ENCODE results near the gene LTBP3. TPM values are rescaled to one million over a fixed set of nuclear protein-coding genes. Genes with fewer than 3 reads are reported as not detected.

The LTBP3 gene
- polyA plus RNA-seq, 3 donors: 44.3 to 69.5 (median 55.4) TPM

DNA sequence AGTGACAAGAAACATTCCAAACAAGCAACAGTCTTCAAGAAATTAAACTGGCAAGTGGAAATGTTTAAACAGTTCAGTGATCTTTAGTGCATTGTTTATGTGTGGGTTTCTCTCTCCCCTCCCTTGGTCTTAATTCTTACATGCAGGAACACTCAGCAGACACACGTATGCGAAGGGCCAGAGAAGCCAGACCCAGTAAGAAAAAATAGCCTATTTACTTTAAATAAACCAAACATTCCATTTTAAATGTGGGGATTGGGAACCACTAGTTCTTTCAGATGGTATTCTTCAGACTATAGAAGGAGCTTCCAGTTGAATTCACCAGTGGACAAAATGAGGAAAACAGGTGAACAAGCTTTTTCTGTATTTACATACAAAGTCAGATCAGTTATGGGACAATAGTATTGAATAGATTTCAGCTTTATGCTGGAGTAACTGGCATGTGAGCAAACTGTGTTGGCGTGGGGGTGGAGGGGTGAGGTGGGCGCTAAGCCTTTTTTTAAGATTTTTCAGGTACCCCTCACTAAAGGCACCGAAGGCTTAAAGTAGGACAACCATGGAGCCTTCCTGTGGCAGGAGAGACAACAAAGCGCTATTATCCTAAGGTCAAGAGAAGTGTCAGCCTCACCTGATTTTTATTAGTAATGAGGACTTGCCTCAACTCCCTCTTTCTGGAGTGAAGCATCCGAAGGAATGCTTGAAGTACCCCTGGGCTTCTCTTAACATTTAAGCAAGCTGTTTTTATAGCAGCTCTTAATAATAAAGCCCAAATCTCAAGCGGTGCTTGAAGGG, 53.3 kb downstream of the LTBP3 start:
- WGBS, 3 donors: 5 to 14% (median 14%) methylated on average over 8 of the region's 8 CpGs

DNA sequence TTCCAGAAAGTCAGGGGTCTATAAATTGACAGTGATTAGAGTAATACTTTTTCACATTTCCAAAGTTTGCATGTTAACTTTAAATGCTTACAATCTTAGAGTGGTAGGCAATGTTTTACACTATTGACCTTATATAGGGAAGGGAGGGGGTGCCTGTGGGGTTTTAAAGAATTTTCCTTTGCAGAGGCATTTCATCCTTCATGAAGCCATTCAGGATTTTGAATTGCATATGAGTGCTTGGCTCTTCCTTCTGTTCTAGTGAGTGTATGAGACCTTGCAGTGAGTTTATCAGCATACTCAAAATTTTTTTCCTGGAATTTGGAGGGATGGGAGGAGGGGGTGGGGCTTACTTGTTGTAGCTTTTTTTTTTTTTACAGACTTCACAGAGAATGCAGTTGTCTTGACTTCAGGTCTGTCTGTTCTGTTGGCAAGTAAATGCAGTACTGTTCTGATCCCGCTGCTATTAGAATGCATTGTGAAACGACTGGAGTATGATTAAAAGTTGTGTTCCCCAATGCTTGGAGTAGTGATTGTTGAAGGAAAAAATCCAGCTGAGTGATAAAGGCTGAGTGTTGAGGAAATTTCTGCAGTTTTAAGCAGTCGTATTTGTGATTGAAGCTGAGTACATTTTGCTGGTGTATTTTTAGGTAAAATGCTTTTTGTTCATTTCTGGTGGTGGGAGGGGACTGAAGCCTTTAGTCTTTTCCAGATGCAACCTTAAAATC, 54.0 kb downstream of the LTBP3 start:
- WGBS, 3 donors: 0 to 1% (median 0%) methylated on average over 3 of the region's 3 CpGs
- no peak overlapping the region for H3K27ac ChIP-seq (ENCODE audit: low read depth, low read length)

More for the DNA sequence above, 53.3 kb downstream of the LTBP3 start:
- H3K27ac ChIP-seq (ENCODE audit: low read depth, low read length): no peak overlapping the region

DNA sequence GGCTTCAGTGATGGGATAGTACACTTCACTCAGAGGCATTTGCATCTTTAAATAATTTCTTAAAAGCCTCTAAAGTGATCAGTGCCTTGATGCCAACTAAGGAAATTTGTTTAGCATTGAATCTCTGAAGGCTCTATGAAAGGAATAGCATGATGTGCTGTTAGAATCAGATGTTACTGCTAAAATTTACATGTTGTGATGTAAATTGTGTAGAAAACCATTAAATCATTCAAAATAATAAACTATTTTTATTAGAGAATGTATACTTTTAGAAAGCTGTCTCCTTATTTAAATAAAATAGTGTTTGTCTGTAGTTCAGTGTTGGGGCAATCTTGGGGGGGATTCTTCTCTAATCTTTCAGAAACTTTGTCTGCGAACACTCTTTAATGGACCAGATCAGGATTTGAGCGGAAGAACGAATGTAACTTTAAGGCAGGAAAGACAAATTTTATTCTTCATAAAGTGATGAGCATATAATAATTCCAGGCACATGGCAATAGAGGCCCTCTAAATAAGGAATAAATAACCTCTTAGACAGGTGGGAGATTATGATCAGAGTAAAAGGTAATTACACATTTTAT, 54.7 kb downstream of the LTBP3 start:
- 0% methylated on average over 3 of the region's 3 CpGs for WGBS, 3 donors
- H3K27ac ChIP-seq (ENCODE audit: low read depth, low read length): no peak overlapping the region

DNA sequence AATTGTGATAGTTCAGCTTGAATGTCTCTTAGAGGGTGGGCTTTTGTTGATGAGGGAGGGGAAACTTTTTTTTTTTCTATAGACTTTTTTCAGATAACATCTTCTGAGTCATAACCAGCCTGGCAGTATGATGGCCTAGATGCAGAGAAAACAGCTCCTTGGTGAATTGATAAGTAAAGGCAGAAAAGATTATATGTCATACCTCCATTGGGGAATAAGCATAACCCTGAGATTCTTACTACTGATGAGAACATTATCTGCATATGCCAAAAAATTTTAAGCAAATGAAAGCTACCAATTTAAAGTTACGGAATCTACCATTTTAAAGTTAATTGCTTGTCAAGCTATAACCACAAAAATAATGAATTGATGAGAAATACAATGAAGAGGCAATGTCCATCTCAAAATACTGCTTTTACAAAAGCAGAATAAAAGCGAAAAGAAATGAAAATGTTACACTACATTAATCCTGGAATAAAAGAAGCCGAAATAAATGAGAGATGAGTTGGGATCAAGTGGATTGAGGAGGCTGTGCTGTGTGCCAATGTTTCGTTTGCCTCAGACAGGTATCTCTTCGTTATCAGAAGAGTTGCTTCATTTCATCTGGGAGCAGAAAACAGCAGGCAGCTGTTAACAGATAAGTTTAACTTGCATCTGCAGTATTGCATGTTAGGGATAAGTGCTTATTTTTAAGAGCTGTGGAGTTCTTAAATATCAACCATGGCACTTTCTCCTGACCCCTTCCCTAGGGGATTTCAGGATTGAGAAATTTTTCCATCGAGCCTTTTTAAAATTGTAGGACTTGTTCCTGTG, 55.4 kb downstream of the LTBP3 start:
- H3K27ac ChIP-seq (ENCODE audit: low read depth, low read length): no peak overlapping the region
- WGBS, 3 donors: 0% methylated on average over 6 of the region's 6 CpGs

DNA sequence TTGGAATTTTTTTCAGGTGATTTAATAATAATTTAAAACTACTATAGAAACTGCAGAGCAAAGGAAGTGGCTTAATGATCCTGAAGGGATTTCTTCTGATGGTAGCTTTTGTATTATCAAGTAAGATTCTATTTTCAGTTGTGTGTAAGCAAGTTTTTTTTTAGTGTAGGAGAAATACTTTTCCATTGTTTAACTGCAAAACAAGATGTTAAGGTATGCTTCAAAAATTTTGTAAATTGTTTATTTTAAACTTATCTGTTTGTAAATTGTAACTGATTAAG, 55.9 kb downstream of the LTBP3 start:
- H3K27ac ChIP-seq (ENCODE audit: low read depth, low read length): no peak overlapping the region

DNA sequence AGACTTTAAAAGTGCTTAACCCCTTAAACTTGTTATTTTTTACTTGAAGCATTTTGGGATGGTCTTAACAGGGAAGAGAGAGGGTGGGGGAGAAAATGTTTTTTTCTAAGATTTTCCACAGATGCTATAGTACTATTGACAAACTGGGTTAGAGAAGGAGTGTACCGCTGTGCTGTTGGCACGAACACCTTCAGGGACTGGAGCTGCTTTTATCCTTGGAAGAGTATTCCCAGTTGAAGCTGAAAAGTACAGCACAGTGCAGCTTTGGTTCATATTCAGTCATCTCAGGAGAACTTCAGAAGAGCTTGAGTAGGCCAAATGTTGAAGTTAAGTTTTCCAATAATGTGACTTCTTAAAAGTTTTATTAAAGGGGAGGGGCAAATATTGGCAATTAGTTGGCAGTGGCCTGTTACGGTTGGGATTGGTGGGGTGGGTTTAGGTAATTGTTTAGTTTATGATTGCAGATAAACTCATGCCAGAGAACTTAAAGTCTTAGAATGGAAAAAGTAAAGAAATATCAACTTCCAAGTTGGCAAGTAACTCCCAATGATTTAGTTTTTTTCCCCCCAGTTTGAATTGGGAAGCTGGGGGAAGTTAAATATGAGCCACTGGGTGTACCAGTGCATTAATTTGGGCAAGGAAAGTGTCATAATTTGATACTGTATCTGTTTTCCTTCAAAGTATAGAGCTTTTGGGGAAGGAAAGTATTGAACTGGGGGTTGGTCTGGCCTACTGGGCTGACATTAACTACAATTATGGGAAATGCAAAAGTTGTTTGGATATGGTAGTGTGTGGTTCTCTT, 56.5 kb downstream of the LTBP3 start:
- peak overlapping the region; percentile 33 for H3K27ac ChIP-seq (ENCODE audit: low read depth, low read length)
- 0 to 1% (median 1%) methylated on average over 3 of the region's 3 CpGs for WGBS, 3 donors

DNA sequence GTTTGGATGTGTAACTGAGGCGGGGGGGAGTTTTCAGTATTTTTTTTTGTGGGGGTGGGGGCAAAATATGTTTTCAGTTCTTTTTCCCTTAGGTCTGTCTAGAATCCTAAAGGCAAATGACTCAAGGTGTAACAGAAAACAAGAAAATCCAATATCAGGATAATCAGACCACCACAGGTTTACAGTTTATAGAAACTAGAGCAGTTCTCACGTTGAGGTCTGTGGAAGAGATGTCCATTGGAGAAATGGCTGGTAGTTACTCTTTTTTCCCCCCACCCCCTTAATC, 57.0 kb downstream of the LTBP3 start:
- WGBS, 3 donors: 0% methylated on average over 2 of the region's 2 CpGs
- no peak overlapping the region for H3K27ac ChIP-seq (ENCODE audit: low read depth, low read length)

DNA sequence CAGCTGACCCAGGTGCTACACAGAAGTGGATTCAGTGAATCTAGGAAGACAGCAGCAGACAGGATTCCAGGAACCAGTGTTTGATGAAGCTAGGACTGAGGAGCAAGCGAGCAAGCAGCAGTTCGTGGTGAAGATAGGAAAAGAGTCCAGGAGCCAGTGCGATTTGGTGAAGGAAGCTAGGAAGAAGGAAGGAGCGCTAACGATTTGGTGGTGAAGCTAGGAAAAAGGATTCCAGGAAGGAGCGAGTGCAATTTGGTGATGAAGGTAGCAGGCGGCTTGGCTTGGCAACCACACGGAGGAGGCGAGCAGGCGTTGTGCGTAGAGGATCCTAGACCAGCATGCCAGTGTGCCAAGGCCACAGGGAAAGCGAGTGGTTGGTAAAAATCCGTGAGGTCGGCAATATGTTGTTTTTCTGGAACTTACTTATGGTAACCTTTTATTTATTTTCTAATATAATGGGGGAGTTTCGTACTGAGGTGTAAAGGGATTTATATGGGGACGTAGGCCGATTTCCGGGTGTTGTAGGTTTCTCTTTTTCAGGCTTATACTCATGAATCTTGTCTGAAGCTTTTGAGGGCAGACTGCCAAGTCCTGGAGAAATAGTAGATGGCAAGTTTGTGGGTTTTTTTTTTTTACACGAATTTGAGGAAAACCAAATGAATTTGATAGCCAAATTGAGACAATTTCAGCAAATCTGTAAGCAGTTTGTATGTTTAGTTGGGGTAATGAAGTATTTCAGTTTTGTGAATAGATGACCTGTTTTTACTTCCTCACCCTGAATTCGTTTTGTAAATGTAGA, 57.6 kb downstream of the LTBP3 start:
- 0 to 1% (median 0%) methylated on average over 20 of the region's 20 CpGs for WGBS, 3 donors
- peak overlapping the region; percentile 92 for H3K27ac ChIP-seq (ENCODE audit: low read depth, low read length)

DNA sequence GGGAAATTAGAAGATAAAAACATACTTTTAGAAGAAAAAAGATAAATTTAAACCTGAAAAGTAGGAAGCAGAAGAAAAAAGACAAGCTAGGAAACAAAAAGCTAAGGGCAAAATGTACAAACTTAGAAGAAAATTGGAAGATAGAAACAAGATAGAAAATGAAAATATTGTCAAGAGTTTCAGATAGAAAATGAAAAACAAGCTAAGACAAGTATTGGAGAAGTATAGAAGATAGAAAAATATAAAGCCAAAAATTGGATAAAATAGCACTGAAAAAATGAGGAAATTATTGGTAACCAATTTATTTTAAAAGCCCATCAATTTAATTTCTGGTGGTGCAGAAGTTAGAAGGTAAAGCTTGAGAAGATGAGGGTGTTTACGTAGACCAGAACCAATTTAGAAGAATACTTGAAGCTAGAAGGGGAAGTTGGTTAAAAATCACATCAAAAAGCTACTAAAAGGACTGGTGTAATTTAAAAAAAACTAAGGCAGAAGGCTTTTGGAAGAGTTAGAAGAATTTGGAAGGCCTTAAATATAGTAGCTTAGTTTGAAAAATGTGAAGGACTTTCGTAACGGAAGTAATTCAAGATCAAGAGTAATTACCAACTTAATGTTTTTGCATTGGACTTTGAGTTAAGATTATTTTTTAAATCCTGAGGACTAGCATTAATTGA, 58.3 kb downstream of the LTBP3 start:
- 0 to 1% (median 0%) methylated on average over 3 of the region's 3 CpGs for WGBS, 3 donors
- peak overlapping the region; percentile 92 for H3K27ac ChIP-seq (ENCODE audit: low read depth, low read length)

DNA sequence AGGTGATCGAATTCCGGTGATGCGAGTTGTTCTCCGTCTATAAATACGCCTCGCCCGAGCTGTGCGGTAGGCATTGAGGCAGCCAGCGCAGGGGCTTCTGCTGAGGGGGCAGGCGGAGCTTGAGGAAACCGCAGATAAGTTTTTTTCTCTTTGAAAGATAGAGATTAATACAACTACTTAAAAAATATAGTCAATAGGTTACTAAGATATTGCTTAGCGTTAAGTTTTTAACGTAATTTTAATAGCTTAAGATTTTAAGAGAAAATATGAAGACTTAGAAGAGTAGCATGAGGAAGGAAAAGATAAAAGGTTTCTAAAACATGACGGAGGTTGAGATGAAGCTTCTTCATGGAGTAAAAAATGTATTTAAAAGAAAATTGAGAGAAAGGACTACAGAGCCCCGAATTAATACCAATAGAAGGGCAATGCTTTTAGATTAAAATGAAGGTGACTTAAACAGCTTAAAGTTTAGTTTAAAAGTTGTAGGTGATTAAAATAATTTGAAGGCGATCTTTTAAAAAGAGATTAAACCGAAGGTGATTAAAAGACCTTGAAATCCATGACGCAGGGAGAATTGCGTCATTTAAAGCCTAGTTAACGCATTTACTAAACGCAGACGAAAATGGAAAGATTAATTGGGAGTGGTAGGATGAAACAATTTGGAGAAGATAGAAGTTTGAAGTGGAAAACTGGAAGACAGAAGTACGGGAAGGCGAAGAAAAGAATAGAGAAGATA, 59.0 kb downstream of the LTBP3 start, which contains the start of gene MALAT1:
MALAT1 (plus strand) TSS at position 69 of the 736 bp plus-strand sequence.
- H3K27ac ChIP-seq (ENCODE audit: low read depth, low read length): peak within 1 kb of the TSS; percentile 99
- 0 to 1% (median 0%) methylated on average over 24 of the region's 24 CpGs for WGBS, 3 donors

DNA sequence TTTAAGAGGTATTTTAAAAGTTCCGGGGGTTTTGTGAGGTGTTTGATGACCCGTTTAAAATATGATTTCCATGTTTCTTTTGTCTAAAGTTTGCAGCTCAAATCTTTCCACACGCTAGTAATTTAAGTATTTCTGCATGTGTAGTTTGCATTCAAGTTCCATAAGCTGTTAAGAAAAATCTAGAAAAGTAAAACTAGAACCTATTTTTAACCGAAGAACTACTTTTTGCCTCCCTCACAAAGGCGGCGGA, 59.5 kb downstream of the LTBP3 start:
- 1% methylated on average over 6 of the region's 6 CpGs for WGBS, 3 donors
- peak overlapping the region; percentile 99 for H3K27ac ChIP-seq (ENCODE audit: low read depth, low read length)

DNA sequence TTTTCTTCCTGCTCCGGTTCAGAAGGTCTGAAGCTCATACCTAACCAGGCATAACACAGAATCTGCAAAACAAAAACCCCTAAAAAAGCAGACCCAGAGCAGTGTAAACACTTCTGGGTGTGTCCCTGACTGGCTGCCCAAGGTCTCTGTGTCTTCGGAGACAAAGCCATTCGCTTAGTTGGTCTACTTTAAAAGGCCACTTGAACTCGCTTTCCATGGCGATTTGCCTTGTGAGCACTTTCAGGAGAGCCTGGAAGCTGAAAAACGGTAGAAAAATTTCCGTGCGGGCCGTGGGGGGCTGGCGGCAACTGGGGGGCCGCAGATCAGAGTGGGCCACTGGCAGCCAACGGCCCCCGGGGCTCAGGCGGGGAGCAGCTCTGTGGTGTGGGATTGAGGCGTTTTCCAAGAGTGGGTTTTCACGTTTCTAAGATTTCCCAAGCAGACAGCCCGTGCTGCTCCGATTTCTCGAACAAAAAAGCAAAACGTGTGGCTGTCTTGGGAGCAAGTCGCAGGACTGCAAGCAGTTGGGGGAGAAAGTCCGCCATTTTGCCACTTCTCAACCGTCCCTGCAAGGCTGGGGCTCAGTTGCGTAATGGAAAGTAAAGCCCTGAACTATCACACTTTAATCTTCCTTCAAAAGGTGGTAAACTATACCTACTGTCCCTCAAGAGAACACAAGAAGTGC, 60.0 kb downstream of the LTBP3 start:
- H3K27ac ChIP-seq (ENCODE audit: low read depth, low read length): peak overlapping the region; percentile 99
- 1% methylated on average over 24 of the region's 24 CpGs for WGBS, 3 donors

DNA sequence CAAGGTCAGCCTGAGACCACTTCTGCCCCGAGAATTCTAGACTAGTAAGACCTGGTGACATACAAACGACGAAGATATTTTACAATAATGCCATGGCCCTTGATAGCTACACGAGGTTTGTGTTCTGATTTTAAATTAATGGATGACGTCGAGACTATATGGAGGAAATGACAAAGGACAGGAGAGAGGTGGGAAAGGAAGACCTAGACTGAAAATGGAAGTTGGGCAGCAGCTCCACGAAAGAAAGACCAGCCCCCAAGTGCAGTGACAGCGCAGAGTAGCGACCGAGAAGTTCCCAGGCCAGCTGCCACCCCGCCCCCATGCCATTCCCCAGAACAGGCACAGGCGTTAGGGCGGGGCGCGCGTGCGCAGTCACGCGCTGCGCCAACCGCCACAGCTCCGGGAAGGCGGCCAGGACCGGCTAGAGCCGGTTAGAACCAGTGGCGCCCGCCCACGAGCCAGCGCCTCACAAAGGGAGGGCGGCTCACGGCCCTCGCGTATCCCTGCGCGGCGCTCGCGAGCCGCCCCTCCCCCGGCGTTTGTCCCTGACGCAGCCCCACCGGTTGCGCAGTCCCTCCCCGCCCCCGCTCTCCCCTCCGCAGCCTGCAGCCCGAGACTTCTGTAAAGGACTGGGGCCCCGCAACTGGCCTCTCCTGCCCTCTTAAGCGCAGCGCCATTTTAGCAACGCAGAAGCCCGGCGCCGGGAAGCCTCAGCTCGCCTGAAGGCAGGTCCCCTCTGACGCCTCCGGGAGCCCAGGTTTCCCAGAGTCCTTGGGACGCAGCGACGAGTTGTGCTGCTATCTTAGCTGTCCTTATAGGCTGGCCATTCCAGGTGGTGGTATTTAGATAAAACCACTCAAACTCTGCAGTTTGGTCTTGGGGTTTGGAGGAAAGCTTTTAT, 60.8 kb downstream of the LTBP3 start:
- WGBS, 3 donors: 0% methylated on average over 49 to 61 of the region's 61 CpGs

DNA sequence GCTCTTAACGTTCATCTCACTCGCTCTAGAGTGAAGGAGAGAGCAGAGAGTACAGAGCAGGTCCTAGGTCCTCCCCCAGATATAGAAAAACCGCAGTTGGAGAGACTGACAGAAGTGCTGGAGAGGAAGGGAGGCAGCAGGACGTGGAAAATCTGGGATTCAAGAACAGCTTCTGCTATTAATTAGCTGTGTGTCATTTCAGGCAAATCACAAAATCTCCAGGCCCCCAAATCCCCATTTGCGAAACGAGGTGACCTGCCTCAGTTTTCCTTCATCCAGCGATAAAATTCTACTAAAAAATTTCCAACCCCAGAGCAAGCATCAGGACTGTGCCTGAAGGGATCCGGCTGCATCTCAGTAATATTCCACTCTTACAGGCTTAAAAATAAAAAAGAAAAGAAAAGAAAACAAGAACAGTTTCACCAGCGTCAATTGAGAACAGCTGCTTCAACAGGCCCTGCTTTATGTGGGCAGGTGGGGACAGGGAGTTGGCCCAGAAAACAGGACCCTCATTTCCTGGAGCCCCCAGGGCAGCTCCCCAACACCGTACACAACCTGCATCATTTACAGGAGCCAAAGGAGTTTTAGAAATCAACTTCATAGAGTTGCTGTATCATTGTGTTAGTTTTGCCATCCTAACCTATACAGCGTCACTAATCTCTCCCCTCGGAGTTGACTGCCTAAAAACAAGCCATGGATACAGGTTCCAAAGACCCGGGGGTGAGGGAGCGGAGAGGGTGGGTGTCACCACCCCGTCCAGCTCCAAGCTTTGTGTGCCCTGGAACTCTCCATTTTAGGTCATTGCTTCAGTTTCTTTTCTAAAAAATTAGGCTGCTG, 61.6 kb downstream of the LTBP3 start:
- peak overlapping the region; percentile 84 for H3K27ac ChIP-seq (ENCODE audit: low read depth, low read length)
- WGBS, 3 donors: 28 to 36% (median 30%) methylated on average over 15 of the region's 15 CpGs

More for the DNA sequence above, 60.8 kb downstream of the LTBP3 start:
- H3K27ac ChIP-seq (ENCODE audit: low read depth, low read length): peak overlapping the region; percentile 99

Measured in adipose tissue (tissue), 3 donors.